HepG2 (cell line): ENCODE measurements around the gene CSNK1G1. TPM values are rescaled to one million over a fixed set of nuclear protein-coding genes. Genes with fewer than 3 reads are reported as not detected.

Experiments
- KAT2B ChIP-seq: fragments of 150-350 bp; IDR thresholded peaks from 2 replicates; pipeline ENCODE4 v1.6.1; 2014; ENCODE audit warnings: low read depth, low read length, borderline replicate concordance
- NFIC ChIP-seq: IDR thresholded peaks from 2 replicates; pipeline ENCODE4 v1.6.1; 2012; ENCODE audit warnings: mild to moderate bottlenecking, low read length, inconsistent platforms
- NKX3-1 ChIP-seq: sonication (generic); formaldehyde crosslinking; IDR thresholded peaks from 2 replicates; pipeline ENCODE4 v1.5.0; 2020; ENCODE audit warnings: missing genetic modification reagents
- PAF1 ChIP-seq: IDR thresholded peaks from 2 replicates; pipeline ENCODE4 v1.6.1; 2016; ENCODE audit warnings: missing genetic modification reagents, missing compliant biosample characterization
- RBAK ChIP-seq: sonication (generic); formaldehyde crosslinking; IDR thresholded peaks from 2 replicates; pipeline ENCODE4 v1.5.1; 2020; ENCODE audit warnings: mild to moderate bottlenecking, missing genetic modification reagents
- RBM39 ChIP-seq: fragments of 200-400 bp; formaldehyde crosslinking; IDR thresholded peaks from one replicate; pipeline ENCODE4 v1.6.1; 2018; ENCODE audit warnings: antibody characterized with exemption, mild to moderate bottlenecking, low read depth, low read length; ENCODE audit not compliant: poor library complexity, severe bottlenecking
- RXRA ChIP-seq: sonication (generic); formaldehyde crosslinking; IDR thresholded peaks from 2 replicates; pipeline ENCODE4 v1.5.1; 2020; ENCODE audit warnings: missing genetic modification reagents
- THAP11 ChIP-seq: IDR thresholded peaks from 2 replicates; pipeline ENCODE4 v1.6.1; 2016; ENCODE audit warnings: missing biosample characterization, missing genetic modification reagents
- ZIK1 ChIP-seq: sonication (generic); formaldehyde crosslinking; IDR thresholded peaks from 2 replicates; pipeline ENCODE4 v1.5.0; 2020; ENCODE audit warnings: mild to moderate bottlenecking, low read depth, missing genetic modification reagents, borderline replicate concordance
- ZMYM4 ChIP-seq: sonication (generic); formaldehyde crosslinking; IDR thresholded peaks from 2 replicates; pipeline ENCODE4 v1.8.1; 2023; ENCODE audit warnings: mild to moderate bottlenecking, missing genetic modification reagents
- ZNF556 ChIP-seq: sonication (generic); formaldehyde crosslinking; IDR thresholded peaks from 2 replicates; pipeline ENCODE4 v1.4.0; 2020; ENCODE audit warnings: mild to moderate bottlenecking, missing genetic modification reagents, borderline replicate concordance
- ZNF670 ChIP-seq: sonication (generic); formaldehyde crosslinking; IDR thresholded peaks from 2 replicates; pipeline ENCODE4 v1.8.0; 2022; ENCODE audit warnings: mild to moderate bottlenecking, missing genetic modification reagents, borderline replicate concordance
- ZNF674 ChIP-seq: sonication (generic); formaldehyde crosslinking; IDR thresholded peaks from 2 replicates; pipeline ENCODE4 v1.5.0; 2020; ENCODE audit warnings: low read depth, mild to moderate bottlenecking, missing genetic modification reagents
- polyA plus RNA-seq, 8 experiments: library from polyadenylated mRNA; depleted of rRNA in 3 of 8; stranded (reverse) in 7 of 8; unstranded in 1 of 8; fragments of >200 nt; fragmentation: Illumina TruSeq in 4 of 8; extraction: Trizol in 4 of 8; gene quantifications; 2 replicates each; pipeline versions ENCODE4 v1.2.1 to v1.2.3, GENCODE V29; 2011 to 2016; ENCODE audit warnings: low read depth in 4 of 8, missing spikeins in 1 of 8, mixed read lengths in 1 of 8; ENCODE audit not compliant: insufficient read depth in 1 of 8
- total RNA-seq, 5 experiments: library from RNA; depleted of rRNA; stranded (reverse); fragments of >200 nt; fragmentation: Illumina TruSeq; extraction: Trizol; gene quantifications; 2 replicates each; pipeline ENCODE4 v1.2.3, GENCODE V29; 2016; ENCODE audit warnings: low read depth in 1 of 5
- TF ChIP-seq, protein P1 (sequence below): sonication (generic); formaldehyde crosslinking; IDR thresholded peaks from 2 replicates; pipeline ENCODE4 v1.8.0; 2022; ENCODE audit warnings: mild to moderate bottlenecking, missing genetic modification reagents, borderline replicate concordance
- TF ChIP-seq, protein P2 (sequence below): sonication (generic); formaldehyde crosslinking; conservative IDR thresholded peaks from 2 replicates; pipeline ENCODE4 v1.4.0; 2020; ENCODE audit warnings: missing genetic modification reagents
- TF ChIP-seq, protein P3 (sequence below): sonication (generic); formaldehyde crosslinking; conservative IDR thresholded peaks from 2 replicates; pipeline ENCODE4 v1.8.0; 2022; ENCODE audit warnings: mild to moderate bottlenecking, moderate library complexity, missing genetic modification reagents
- TF ChIP-seq, protein P4 (sequence below): sonication (generic); formaldehyde crosslinking; IDR thresholded peaks from 2 replicates; pipeline ENCODE4 v1.4.0; 2020; ENCODE audit warnings: missing genetic modification reagents, borderline replicate concordance
- TF ChIP-seq, protein P5 (sequence below): sonication (generic); formaldehyde crosslinking; IDR thresholded peaks from 2 replicates; pipeline ENCODE4 v1.8.0; 2022; ENCODE audit warnings: mild to moderate bottlenecking, missing genetic modification reagents, moderate library complexity
- TF ChIP-seq, protein P6 (sequence below): sonication (generic); formaldehyde crosslinking; IDR thresholded peaks from 2 replicates; pipeline ENCODE4 v1.5.1; 2020; ENCODE audit warnings: missing genetic modification reagents, mild to moderate bottlenecking, borderline replicate concordance
- TF ChIP-seq, protein P7 (sequence below): sonication (generic); formaldehyde crosslinking; IDR thresholded peaks from 2 replicates; pipeline ENCODE4 v1.5.1; 2020; ENCODE audit warnings: missing genetic modification reagents, mild to moderate bottlenecking, borderline replicate concordance

The CSNK1G1 gene
- total and polyA plus RNA-seq, 2 of the 13 experiments (the other 11 are each of a cell fraction or from before 2014, with no cell fraction given): 8.5 to 12.6 TPM

DNA sequence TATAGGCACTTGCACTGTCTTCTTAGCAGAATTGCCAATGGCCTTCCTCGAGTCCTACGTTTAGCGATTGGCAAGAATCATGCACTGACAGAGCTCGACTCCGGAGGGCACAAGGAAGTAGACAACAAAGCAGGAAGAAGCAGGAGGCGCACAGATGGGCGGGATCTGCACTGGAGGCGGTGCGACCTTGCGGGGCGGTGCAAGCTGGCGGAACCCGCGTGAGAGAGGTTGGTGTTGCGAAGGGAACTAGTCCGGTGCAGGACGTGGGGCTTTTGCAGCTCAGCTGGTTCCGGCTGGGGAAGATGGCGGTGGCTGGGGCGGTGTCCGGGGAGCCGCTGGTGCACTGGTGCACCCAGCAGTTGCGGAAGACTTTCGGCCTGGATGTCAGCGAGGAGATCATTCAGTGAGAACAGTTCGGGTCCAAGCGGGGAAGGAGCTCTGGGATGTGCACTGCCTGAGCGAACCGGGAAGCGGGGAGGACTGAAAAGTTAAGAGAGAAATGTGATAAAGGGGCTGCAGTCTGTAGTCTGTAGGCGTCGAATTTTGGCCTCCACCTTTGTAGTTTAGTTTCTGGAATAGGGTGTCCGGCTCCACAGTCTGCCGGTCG lies 31.7 kb upstream of the CSNK1G1 start, which contains the start of gene TRIP4 (continued):
- TF ChIP-seq, protein P1, sequence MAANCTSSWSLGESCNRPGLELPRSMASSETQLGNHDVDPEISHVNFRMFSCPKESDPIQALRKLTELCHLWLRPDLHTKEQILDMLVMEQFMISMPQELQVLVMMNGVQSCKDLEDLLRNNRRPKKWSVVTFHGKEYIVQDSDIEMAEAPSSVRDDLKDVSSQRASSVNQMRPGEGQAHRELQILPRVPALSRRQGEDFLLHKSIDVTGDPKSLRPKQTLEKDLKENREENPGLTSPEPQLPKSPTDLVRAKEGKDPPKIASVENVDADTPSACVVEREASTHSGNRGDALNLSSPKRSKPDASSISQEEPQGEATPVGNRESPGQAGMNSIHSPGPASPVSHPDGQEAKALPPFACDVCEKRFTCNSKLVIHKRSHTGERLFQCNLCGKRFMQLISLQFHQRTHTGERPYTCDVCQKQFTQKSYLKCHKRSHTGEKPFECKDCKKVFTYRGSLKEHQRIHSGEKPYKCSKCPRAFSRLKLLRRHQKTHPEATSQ (CRISPR knock-in tag): peak; percentile 88; the same call in 1 of the 2 replicates
- TF ChIP-seq NFIC: 0 out of 2 replicates have a peak, but pooled peaks have one; percentile 63
- TF ChIP-seq RBM39: peak; percentile 98
- no peak for TF ChIP-seq ZNF674 (CRISPR knock-in tag)
- TF ChIP-seq, protein P2, sequence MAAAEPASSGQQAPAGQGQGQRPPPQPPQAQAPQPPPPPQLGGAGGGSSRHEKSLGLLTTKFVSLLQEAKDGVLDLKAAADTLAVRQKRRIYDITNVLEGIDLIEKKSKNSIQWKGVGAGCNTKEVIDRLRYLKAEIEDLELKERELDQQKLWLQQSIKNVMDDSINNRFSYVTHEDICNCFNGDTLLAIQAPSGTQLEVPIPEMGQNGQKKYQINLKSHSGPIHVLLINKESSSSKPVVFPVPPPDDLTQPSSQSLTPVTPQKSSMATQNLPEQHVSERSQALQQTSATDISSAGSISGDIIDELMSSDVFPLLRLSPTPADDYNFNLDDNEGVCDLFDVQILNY (CRISPR knock-in tag): peak; percentile 79; the same call in 1 of the 2 replicates
- peak; percentile 92 for TF ChIP-seq RXRA (CRISPR knock-in tag)
- TF ChIP-seq, protein P3, sequence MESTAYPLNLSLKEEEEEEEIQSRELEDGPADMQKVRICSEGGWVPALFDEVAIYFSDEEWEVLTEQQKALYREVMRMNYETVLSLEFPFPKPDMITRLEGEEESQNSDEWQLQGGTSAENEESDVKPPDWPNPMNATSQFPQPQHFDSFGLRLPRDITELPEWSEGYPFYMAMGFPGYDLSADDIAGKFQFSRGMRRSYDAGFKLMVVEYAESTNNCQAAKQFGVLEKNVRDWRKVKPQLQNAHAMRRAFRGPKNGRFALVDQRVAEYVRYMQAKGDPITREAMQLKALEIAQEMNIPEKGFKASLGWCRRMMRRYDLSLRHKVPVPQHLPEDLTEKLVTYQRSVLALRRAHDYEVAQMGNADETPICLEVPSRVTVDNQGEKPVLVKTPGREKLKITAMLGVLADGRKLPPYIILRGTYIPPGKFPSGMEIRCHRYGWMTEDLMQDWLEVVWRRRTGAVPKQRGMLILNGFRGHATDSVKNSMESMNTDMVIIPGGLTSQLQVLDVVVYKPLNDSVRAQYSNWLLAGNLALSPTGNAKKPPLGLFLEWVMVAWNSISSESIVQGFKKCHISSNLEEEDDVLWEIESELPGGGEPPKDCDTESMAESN (CRISPR knock-in tag): peak; percentile 92
- peak; percentile 97 for TF ChIP-seq THAP11 (CRISPR knock-in tag)
- TF ChIP-seq ZIK1 (CRISPR knock-in tag): peak; percentile 94
- peak; percentile 100 for TF ChIP-seq ZMYM4
- TF ChIP-seq KAT2B: no peak
- TF ChIP-seq NKX3-1 (CRISPR knock-in tag): peak; percentile 94
- TF ChIP-seq ZNF556 (CRISPR knock-in tag): peak; percentile 99
- TF ChIP-seq ZNF670: peak; percentile 96
- TF ChIP-seq RBAK (CRISPR knock-in tag): peak; percentile 51; the same call in 1 of the 2 replicates
- TF ChIP-seq, protein P4, sequence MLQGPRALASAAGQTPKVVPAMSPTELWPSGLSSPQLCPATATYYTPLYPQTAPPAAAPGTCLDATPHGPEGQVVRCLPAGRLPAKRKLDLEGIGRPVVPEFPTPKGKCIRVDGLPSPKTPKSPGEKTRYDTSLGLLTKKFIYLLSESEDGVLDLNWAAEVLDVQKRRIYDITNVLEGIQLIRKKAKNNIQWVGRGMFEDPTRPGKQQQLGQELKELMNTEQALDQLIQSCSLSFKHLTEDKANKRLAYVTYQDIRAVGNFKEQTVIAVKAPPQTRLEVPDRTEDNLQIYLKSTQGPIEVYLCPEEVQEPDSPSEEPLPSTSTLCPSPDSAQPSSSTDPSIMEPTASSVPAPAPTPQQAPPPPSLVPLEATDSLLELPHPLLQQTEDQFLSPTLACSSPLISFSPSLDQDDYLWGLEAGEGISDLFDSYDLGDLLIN (CRISPR knock-in tag): peak; percentile 94
- TF ChIP-seq, protein P5, sequence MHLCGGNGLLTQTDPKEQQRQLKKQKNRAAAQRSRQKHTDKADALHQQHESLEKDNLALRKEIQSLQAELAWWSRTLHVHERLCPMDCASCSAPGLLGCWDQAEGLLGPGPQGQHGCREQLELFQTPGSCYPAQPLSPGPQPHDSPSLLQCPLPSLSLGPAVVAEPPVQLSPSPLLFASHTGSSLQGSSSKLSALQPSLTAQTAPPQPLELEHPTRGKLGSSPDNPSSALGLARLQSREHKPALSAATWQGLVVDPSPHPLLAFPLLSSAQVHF (CRISPR knock-in tag): no peak
- no peak for TF ChIP-seq PAF1 (CRISPR knock-in tag)
- TF ChIP-seq, protein P6, sequence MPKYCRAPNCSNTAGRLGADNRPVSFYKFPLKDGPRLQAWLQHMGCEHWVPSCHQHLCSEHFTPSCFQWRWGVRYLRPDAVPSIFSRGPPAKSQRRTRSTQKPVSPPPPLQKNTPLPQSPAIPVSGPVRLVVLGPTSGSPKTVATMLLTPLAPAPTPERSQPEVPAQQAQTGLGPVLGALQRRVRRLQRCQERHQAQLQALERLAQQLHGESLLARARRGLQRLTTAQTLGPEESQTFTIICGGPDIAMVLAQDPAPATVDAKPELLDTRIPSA (CRISPR knock-in tag): no peak; the same call in 1 of the 2 replicates
- TF ChIP-seq, protein P7, sequence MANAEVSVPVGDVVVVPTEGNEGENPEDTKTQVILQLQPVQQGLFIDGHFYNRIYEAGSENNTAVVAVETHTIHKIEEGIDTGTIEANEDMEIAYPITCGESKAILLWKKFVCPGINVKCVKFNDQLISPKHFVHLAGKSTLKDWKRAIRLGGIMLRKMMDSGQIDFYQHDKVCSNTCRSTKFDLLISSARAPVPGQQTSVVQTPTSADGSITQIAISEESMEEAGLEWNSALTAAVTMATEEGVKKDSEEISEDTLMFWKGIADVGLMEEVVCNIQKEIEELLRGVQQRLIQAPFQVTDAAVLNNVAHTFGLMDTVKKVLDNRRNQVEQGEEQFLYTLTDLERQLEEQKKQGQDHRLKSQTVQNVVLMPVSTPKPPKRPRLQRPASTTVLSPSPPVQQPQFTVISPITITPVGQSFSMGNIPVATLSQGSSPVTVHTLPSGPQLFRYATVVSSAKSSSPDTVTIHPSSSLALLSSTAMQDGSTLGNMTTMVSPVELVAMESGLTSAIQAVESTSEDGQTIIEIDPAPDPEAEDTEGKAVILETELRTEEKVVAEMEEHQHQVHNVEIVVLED (CRISPR knock-in tag): peak; percentile 82
